K562 treated with DMSO at 1 percent for 24 hours (cell line): ENCODE measurements around the gene TDRD6. TPM values are rescaled to one million over a fixed set of nuclear protein-coding genes. Genes with fewer than 3 reads are reported as not detected.

ENCODE experiments used
- total RNA-seq: library from RNA; unstranded; fragments of 300-600 nt; gene quantifications from 2 replicates; pipeline ENCODE4 v1.2.3, GENCODE V29; 2022; ENCODE audit warnings: low read depth; ENCODE audit not compliant: insufficient read depth

The TDRD6 gene
- 0.34 and 0.52 TPM in 2 replicates for total RNA-seq

GRCh38 chr6:46687619-46688097 lies at the start of gene TDRD6:
TSS of gene TDRD6 (plus strand) at chr6:46687885. CDS start at chr6:46688129, 244 bp downstream.

DNA sequence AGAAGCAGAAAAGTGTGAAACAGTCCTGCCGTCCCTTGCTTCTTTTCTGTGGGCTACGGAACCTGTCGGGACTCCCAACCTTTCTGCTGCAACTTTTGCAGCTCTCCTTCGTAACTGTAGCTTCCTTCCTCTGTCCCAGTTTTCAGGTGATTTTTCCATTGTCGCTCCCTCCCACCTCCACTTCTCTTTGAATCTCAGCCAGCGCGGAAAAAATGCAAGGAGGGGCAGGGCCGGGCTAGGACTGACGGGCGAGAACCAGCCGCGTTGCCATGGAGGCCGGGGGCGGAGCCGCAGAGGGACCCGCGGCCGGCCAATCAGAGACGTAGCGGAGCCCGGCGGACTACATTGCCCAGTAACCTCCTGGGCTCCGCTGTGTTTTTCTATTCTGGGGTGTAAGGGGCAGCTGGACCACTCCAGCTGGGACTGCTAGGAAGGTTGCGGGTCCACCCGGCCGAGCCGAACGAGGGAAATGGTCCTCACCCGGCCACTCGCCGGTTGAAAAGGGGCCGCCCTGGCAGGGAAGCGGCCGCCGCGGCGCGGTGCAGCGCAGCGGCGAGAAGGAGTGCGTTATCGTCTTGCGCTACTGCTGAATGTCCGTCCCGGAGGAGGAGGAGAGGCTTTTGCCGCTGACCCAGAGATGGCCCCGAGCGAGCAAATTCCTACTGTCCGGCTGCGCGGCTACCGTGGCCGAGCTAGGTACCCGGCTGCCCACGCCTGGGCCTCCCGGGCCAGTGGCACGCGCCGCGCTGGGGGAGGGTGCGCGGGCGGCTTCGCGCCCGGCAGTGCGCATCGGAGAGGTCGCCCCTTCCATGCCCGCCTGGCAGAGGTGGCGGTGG lies 34.9 kb upstream of the TDRD6 start, which contains the start of the genes CYP39A1 and SLC25A27:
CYP39A1 (minus strand) TSS at position 216 of the 836 bp plus-strand sequence. CDS start 236 bp downstream, outside the sequence.
SLC25A27 (plus strand) TSS at position 373 of the 836 bp plus-strand sequence; CDS start at position 591, 218 bp downstream.

GRCh38 chr6:46734867-46735719 lies 47.4 kb downstream of the TDRD6 start, which contains the start of gene PLA2G7:
TSS of gene PLA2G7 (minus strand) at chr6:46735375. CDS start at chr6:46722891, 12,484 bp downstream.

DNA sequence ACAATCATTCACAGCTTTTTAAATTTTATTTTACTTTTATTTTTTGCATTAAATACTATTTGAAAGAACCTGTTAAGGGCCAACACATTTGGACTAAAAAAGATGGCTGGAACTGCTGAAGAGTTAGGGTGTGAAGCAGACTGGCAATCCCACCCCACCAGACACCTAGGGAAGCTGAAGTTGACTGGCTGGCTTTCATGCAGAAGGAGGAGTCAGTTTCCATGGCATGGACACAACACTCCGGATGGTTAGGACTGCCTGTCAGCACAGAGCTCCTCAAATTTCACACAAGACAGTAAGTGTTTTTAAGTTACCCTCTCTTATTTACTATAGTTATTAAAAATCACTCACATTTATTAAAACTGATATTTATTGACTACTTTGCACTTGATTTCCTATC lies 59.0 kb downstream of the TDRD6 start, which contains the start of gene ANKRD66:
ANKRD66 (plus strand) TSS at position 238 of the 400 bp plus-strand sequence. CDS start 5,016 bp downstream, outside the sequence.

Other genes with a start within 250 kb of the TDRD6 start
- 0.12 TPM in 1 of 2 replicates, not detected in the other for gene RCAN2, start 196.4 kb upstream of the TDRD6 start, total RNA-seq
- gene CYP39A1, start 35.1 kb upstream of the TDRD6 start, total RNA-seq = not detected in 2 replicates
- gene SLC25A27, start 34.9 kb upstream of the TDRD6 start, total RNA-seq = not detected in 2 replicates
- not detected in 2 replicates for gene PLA2G7, start 47.5 kb downstream of the TDRD6 start, total RNA-seq
- not detected in 2 replicates for gene ANKRD66, start 59.0 kb downstream of the TDRD6 start, total RNA-seq
- 0.08 TPM in 1 of 2 replicates, not detected in the other for gene MEP1A, start 105.5 kb downstream of the TDRD6 start, total RNA-seq
- gene ADGRF5, start 234.1 kb downstream of the TDRD6 start, total RNA-seq = not detected in 2 replicates